NCI-H2029 (cell line): ENCODE data around the gene SLC15A1.

Experiments used
- DNase-seq: peaks from one replicate; lab custom pipeline; 2025; lab: John Stamatoyannopoulos, UW

The SLC15A1 gene

GRCh38 chr13:98752467-98753290 is at the start of gene SLC15A1:
Gene SLC15A1, minus strand, starts transcription at chr13:98752672. Its CDS starts 74 bp downstream, at chr13:98752598.
- DNase-seq: no peak

GRCh38 chr13:98801626-98802418 is 49.4 kb upstream of the SLC15A1 start:
- no peak for DNase-seq

GRCh38 chr13:98800078-98800477 is 47.6 kb upstream of the SLC15A1 start:
- no peak for DNase-seq

GRCh38 chr13:98798849-98799645 is 46.6 kb upstream of the SLC15A1 start:
- no peak for DNase-seq

- no peak for DNase-seq
Measured at GRCh38 chr13:98797456-98797855, 45.0 kb upstream of the SLC15A1 start.

- DNase-seq: no peak
Measured at GRCh38 chr13:98796798-98797197, 44.3 kb upstream of the SLC15A1 start.

- DNase-seq: no peak
Measured at GRCh38 chr13:98796191-98796590, 43.7 kb upstream of the SLC15A1 start.

- no peak for DNase-seq
Measured at GRCh38 chr13:98795220-98795619, 42.7 kb upstream of the SLC15A1 start.

- no peak for DNase-seq
Measured at GRCh38 chr13:98794498-98794897, 42.0 kb upstream of the SLC15A1 start.

- DNase-seq: no peak
Measured at GRCh38 chr13:98792785-98793495, 40.5 kb upstream of the SLC15A1 start.

- DNase-seq: no peak
Measured at GRCh38 chr13:98792321-98792720, 39.8 kb upstream of the SLC15A1 start.

- no peak for DNase-seq
Measured at GRCh38 chr13:98791611-98792010, 39.1 kb upstream of the SLC15A1 start.

- no peak for DNase-seq
Measured at GRCh38 chr13:98787996-98788395, 35.5 kb upstream of the SLC15A1 start.

GRCh38 chr13:98787173-98787572 is 34.7 kb upstream of the SLC15A1 start:
- no peak for DNase-seq

- DNase-seq: no peak
Measured at GRCh38 chr13:98786023-98786422, 33.6 kb upstream of the SLC15A1 start.

- DNase-seq: no peak
Measured at GRCh38 chr13:98785405-98785804, 32.9 kb upstream of the SLC15A1 start.

GRCh38 chr13:98784666-98785065 is 32.2 kb upstream of the SLC15A1 start:
- no peak for DNase-seq

GRCh38 chr13:98783856-98784478 is 31.5 kb upstream of the SLC15A1 start:
- no peak for DNase-seq

- DNase-seq: no peak
Measured at GRCh38 chr13:98782654-98783053, 30.2 kb upstream of the SLC15A1 start.

GRCh38 chr13:98781905-98782304 is 29.4 kb upstream of the SLC15A1 start:
- DNase-seq: no peak

- DNase-seq: no peak
Measured at GRCh38 chr13:98781470-98781869, 29.0 kb upstream of the SLC15A1 start.
